ENCODE data around the gene GNL1.
"Not testable (repeated sequence)": the region's sequence is repeated elsewhere in the genome, so short reads cannot be mapped to it uniquely, and the experiment has no call there.

The GNL1 gene

DNA sequence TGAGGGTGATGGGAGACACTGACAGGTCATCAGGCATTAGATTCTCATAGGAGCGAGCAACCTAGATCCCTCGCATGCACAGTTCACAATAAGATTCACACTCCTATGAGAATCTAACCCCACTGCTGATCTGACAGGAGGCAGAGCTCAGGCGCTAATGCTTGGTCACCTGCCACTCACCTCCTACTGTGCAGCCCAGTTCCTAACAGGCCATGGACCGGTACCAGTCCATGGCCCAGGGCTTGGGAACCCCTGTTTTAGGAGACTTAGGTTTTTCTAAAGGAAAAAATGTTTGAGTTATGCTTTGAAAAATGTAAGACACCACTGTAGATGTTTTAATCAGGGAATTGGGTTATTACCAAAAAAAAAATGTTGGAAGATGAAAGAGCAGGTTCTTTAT lies 60.3 kb downstream of the GNL1 start:
- no peak for DNase-seq (ENCODE audit: extremely low spot score)
- TF ChIP-seq L3MBTL2 (conservative IDR thresholded peaks at IDR 0.05) (no peak), SUZ12 (IDR thresholded peaks at IDR 0.05) (no peak), ARNT (IDR thresholded peaks at IDR 0.05) (no peak), HDGF (IDR thresholded peaks at IDR 0.05; ENCODE audit: borderline replicate concordance) (no peak), FOXA1 (IDR thresholded peaks at IDR 0.05) (no peak), ELF4 (IDR thresholded peaks at IDR 0.05) (no peak), TARDBP (IDR thresholded peaks at IDR 0.05) (no peak), LEF1 (IDR thresholded peaks at IDR 0.05; ENCODE audit: borderline replicate concordance) (no peak), CTBP1 (IDR thresholded peaks at IDR 0.05; ENCODE audit: borderline replicate concordance) (no peak), BHLHE40 (IDR thresholded peaks at IDR 0.05; ENCODE audit: borderline replicate concordance) (no peak), FOXM1 (IDR thresholded peaks at IDR 0.05; ENCODE audit: borderline replicate concordance) (no peak)
- TF ChIP-seq, protein P1, sequence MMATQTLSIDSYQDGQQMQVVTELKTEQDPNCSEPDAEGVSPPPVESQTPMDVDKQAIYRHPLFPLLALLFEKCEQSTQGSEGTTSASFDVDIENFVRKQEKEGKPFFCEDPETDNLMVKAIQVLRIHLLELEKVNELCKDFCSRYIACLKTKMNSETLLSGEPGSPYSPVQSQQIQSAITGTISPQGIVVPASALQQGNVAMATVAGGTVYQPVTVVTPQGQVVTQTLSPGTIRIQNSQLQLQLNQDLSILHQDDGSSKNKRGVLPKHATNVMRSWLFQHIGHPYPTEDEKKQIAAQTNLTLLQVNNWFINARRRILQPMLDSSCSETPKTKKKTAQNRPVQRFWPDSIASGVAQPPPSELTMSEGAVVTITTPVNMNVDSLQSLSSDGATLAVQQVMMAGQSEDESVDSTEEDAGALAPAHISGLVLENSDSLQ (IDR thresholded peaks at IDR 0.05): no peak
- POLR2A ChIA-PET: no interaction called here
- CTCF ChIA-PET: interaction anchor here (0.6 kb wide), 1 partner anchor 59 kb away, joined by 3 read pairs; no protein-coding TSS in a partner anchor

DNA sequence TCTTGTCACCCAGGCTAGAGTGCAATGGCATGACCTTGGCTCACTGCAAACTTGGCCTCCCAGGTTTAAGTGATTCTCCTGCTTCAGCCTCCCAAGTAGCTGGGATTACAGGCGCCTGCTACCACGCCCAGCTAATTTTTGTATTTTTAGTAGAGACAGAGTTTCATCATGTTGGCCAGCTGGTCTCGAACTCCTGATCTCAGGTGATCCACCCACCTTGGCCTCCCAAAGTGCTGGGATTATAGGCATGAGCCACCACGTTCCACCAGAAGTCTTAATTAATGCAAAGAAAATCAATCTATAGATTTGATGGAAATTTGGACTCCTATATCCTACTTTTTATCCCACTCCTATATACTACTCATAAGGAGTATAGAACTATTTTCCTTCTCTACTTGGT lies 61.2 kb downstream of the GNL1 start:
- CTCF ChIA-PET; POLR2A ChIA-PET; DNase-seq (ENCODE audit: extremely low spot score): not testable (repeated sequence)

DNA sequence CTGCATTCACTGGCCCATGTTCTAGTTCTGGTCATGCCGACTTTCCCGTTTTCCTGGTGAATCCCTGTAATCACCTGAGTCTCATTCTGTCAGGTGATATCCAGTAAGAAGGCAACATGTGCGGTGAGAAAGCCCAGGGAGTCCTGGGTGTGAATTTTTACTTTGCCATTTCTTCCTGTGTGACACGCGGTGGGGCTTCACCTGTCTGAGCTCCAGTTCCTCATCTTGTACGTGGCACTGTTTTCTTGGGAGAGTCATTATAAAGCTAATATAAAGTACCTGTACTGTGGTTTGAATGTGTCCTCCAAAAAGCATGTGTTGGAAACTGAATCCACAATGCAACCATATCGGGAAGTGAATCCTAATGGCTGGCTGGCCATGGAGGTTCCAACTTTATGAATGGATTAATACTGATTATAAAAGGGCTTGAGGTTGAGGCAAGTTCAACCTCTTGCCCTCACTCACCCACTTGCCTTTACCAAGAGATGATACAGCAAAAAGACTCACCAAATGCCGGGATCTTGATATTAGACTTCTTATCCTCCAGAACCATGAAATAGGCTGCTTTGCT lies 61.9 kb downstream of the GNL1 start:
- ChIA-PET CTCF (interaction anchor here (1.2 to 1.5 kb wide), 2 partner anchors 12 to 50 kb away, joined by 3 to 6 read pairs; no protein-coding TSS in a partner anchor), POLR2A (interaction anchor here (1.2 kb wide), 1 partner anchor 7 kb away, joined by 3 read pairs; no protein-coding TSS in a partner anchor)
- no peak for TF ChIP-seq NFRKB (IDR thresholded peaks at IDR 0.05)
- TF ChIP-seq LEF1 (IDR thresholded peaks at IDR 0.05; ENCODE audit: borderline replicate concordance): no peak
- no peak for TF ChIP-seq SUZ12 (IDR thresholded peaks at IDR 0.05)
- no peak for TF ChIP-seq FOXM1 (IDR thresholded peaks at IDR 0.05; ENCODE audit: borderline replicate concordance)
- no peak for TF ChIP-seq HDGF (IDR thresholded peaks at IDR 0.05; ENCODE audit: borderline replicate concordance)
- DNase-seq (ENCODE audit: extremely low spot score): no peak

DNA sequence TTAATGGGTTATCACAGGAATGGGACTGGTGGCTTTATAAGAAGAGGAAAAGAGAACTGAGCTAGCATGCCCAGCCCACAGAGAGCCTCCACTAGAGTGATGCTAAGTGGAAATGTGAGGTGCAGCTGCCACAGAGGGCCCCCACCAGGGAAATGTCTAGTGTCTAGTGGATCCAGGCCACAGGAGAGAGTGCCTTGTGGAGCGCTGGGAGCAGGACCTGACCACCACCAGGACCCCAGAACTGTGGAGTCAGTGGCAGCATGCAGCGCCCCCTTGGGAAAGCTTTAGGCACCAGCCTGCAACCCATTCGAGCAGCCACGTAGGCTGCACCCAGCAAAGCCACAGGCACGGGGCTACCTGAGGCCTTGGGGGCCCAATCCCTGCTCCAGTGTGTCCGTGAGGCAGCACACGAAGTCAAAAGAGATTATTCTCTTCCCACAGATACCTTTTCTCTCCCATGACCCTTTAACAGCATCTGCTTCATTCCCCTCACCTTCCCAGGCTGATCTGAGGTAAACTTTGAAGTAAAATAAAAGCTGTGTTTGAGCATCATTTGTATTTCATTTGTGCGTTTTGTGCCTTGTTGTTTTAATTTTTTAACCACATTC lies 62.5 kb downstream of the GNL1 start:
- POLR2A ChIA-PET: interaction anchor here (0.6 to 1.2 kb wide), 2 partner anchors 8 to 177 kb away, joined by 3 read pairs; no protein-coding TSS in a partner anchor
- DNase-seq (ENCODE audit: extremely low spot score): no peak
- CTCF ChIA-PET: interaction anchor here (0.8 to 1.5 kb wide), 3 partner anchors 10 to 50 kb away, joined by 3 to 6 read pairs (median 3); no protein-coding TSS in a partner anchor
- TF ChIP-seq BHLHE40 (IDR thresholded peaks at IDR 0.05; ENCODE audit: borderline replicate concordance): no peak
- TF ChIP-seq ELF4 (IDR thresholded peaks at IDR 0.05): no peak
- no peak for TF ChIP-seq FOXA1 (IDR thresholded peaks at IDR 0.05)
- TF ChIP-seq NFRKB (IDR thresholded peaks at IDR 0.05): no peak
- no peak for TF ChIP-seq TARDBP (IDR thresholded peaks at IDR 0.05)
- no peak for TF ChIP-seq FOXK2 (IDR thresholded peaks at IDR 0.05)
- no peak for TF ChIP-seq ZNF384 (IDR thresholded peaks at IDR 0.05)
- TF ChIP-seq HDGF (IDR thresholded peaks at IDR 0.05; ENCODE audit: borderline replicate concordance): no peak
- TF ChIP-seq CTBP1 (IDR thresholded peaks at IDR 0.05; ENCODE audit: borderline replicate concordance): no peak
- no peak for TF ChIP-seq LEF1 (IDR thresholded peaks at IDR 0.05; ENCODE audit: borderline replicate concordance)
- TF ChIP-seq, protein P1 (IDR thresholded peaks at IDR 0.05): no peak
- TF ChIP-seq SUZ12 (IDR thresholded peaks at IDR 0.05): no peak

DNA sequence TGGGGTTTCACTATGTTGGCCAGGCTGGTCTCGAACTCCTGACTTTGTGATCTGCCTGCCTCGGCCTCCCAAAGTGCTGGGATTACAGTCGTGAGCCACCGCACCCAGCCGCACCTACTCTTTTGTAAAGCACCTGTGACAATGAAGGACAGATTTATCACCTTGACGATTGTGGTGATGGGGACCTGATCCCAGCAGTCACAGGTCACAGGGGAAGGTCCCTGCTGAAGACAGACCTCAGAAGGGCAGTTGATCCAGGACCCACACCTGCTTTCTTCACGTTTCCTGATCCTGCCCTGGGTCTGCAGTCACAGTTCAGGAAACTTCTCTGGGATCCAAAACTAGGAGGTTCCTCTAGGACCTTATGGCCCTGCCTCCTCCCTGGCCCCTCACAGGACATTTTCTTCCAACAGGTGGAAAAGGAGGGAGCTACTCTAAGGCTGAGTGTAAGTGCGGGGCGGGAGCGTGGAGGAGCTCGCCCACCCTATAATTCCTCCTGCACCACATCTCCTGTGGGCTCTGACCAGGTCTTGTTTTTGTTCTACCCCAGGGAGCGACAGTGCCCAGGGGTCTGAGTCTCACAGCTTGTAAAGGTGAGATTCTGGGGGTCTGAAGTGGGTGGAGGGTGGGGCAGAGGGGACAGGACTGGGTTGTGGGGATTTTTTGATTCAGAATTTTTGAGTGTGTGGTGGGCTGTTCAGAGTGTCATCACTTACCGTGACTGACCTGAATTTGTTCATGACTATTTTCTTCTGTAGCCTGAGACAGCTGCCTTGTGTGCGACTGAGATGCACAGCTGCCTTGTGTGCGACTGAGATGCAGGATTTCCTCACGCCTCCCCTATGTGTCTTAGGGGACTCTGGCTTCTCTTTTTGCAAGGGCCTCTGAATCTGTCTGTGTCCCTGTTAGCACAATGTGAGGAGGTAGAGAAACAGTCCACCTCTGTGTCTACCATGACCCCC lies 64.0 kb downstream of the GNL1 start:
- no peak for TF ChIP-seq SUZ12 (IDR thresholded peaks at IDR 0.05)
- TF ChIP-seq FOXA1 (IDR thresholded peaks at IDR 0.05): no peak
- TF ChIP-seq SP1 (IDR thresholded peaks at IDR 0.05): no peak
- no peak for TF ChIP-seq ELF4 (IDR thresholded peaks at IDR 0.05)
- no peak for TF ChIP-seq ARNT (IDR thresholded peaks at IDR 0.05)
- TF ChIP-seq FOXM1 (IDR thresholded peaks at IDR 0.05; ENCODE audit: borderline replicate concordance): no peak
- no peak for TF ChIP-seq LEF1 (IDR thresholded peaks at IDR 0.05; ENCODE audit: borderline replicate concordance)
- no peak for TF ChIP-seq NFRKB (IDR thresholded peaks at IDR 0.05)
- TF ChIP-seq TARDBP (IDR thresholded peaks at IDR 0.05): no peak
- no peak for TF ChIP-seq L3MBTL2 (conservative IDR thresholded peaks at IDR 0.05)
- TF ChIP-seq, protein P1 (IDR thresholded peaks at IDR 0.05): no peak
- no peak for TF ChIP-seq HDGF (IDR thresholded peaks at IDR 0.05; ENCODE audit: borderline replicate concordance)
- TF ChIP-seq FOXK2 (IDR thresholded peaks at IDR 0.05): no peak
- TF ChIP-seq CTBP1 (IDR thresholded peaks at IDR 0.05; ENCODE audit: borderline replicate concordance): no peak
- no peak for TF ChIP-seq BHLHE40 (IDR thresholded peaks at IDR 0.05; ENCODE audit: borderline replicate concordance)
- no peak for TF ChIP-seq ZNF384 (IDR thresholded peaks at IDR 0.05)
- no peak for DNase-seq (ENCODE audit: extremely low spot score)
- ChIA-PET CTCF (interaction anchor here (1.0 kb wide), 1 partner anchor 9 kb away, joined by 3 read pairs; no protein-coding TSS in a partner anchor), POLR2A (no interaction called here)
